Panc1 (cell line): ENCODE data around the gene LGSN. TPM values are rescaled to one million over a fixed set of nuclear protein-coding genes. Genes with fewer than 3 reads are reported as not detected.

Experiments
- ATAC-seq: fragments of 200-7000 bp; cut with Tn5 transposase; 2 replicates; pipeline ENCODE4 v1.9.1; 2020; ENCODE audit warnings: mild to moderate bottlenecking, moderate library complexity
- BruUV-seq: library from RNA; stranded (reverse); fragments of 400-500 nt; replicated peaks from 2 replicates; lab custom pipeline; 2021; lab: Mats Ljungman, UMichigan
- CTCF ChIA-PET: fragments of 300-600 bp; sonication (Branson Sonifier 250); formaldehyde crosslinking; loops from one replicate; lab custom pipeline; 2022; ENCODE audit warnings: antibody characterized with exemption; lab: Charles Lee
- POLR2A ChIA-PET: fragments of 300-600 bp; sonication (Branson Sonifier 250); formaldehyde crosslinking; loops from one replicate; lab custom pipeline; 2022; ENCODE audit warnings: antibody characterized with exemption; lab: Charles Lee
- DNase-seq: peaks from one replicate; pipeline ENCODE4 v3.0.0-alpha.2; 2010; ENCODE audit warnings: low read depth, low spot score
- H3K27ac ChIP-seq: 2 replicates; pipeline ENCODE4 v1.5.1; 2011; ENCODE audit warnings: mild to moderate bottlenecking, low read length, inconsistent platforms
- H3K27me3 ChIP-seq: fragments of 200-500 bp; sonication (Bioruptor generic); 2 replicates; pipeline ENCODE4 v1.6.0; 2014; ENCODE audit warnings: low read length, inconsistent platforms; ENCODE audit not compliant: control insufficient read depth, insufficient read depth
- H3K36me3 ChIP-seq: fragments of 200-500 bp; sonication (Bioruptor generic); 2 replicates; pipeline ENCODE4 v1.5.1; 2014; ENCODE audit warnings: inconsistent platforms, mild to moderate bottlenecking, low read length, moderate library complexity; ENCODE audit not compliant: control insufficient read depth, insufficient read depth
- H3K4me1 ChIP-seq: 2 replicates; pipeline ENCODE4 v1.5.1; 2011; ENCODE audit warnings: inconsistent platforms, mild to moderate bottlenecking, low read length, moderate library complexity; ENCODE audit not compliant: control insufficient read depth, insufficient read depth
- H3K4me3 ChIP-seq, 2 experiments: 2 replicates each; pipeline ENCODE4 v1.5.1; 2011 to 2012; ENCODE audit warnings: low read depth in 2 of 2, low read length in 2 of 2, mild to moderate bottlenecking in 2 of 2, inconsistent platforms in 1 of 2, moderate library complexity in 1 of 2
- H3K9me3 ChIP-seq: fragments of 200-500 bp; sonication (Bioruptor generic); 2 replicates; pipeline ENCODE4 v1.5.1; 2014; ENCODE audit warnings: low read depth, mild to moderate bottlenecking, inconsistent platforms, low read length, moderate library complexity; ENCODE audit not compliant: control insufficient read depth, insufficient read depth
- CTCF ChIP-seq: fragments of 450-650 bp; IDR thresholded peaks from 2 replicates; pipeline ENCODE4 v1.5.1; 2017; ENCODE audit warnings: mild to moderate bottlenecking
- POLR2AphosphoS5 ChIP-seq: IDR thresholded peaks from 2 replicates; pipeline ENCODE4 v1.6.1; 2012; ENCODE audit warnings: mild to moderate bottlenecking, low read depth, low read length, moderate library complexity
- REST ChIP-seq, 2 experiments: IDR thresholded peaks; 2 replicates each; pipeline ENCODE4 v1.6.1; 2011 to 2012; ENCODE audit warnings: low read depth in 2 of 2, control low read depth in 1 of 2, low read length in 1 of 2, mild to moderate bottlenecking in 1 of 2, moderate library complexity in 1 of 2; ENCODE audit not compliant: insufficient read depth in 1 of 2
- SIN3A ChIP-seq: IDR thresholded peaks from 2 replicates; pipeline ENCODE4 v1.6.1; 2012; ENCODE audit warnings: low read depth, mild to moderate bottlenecking, low read length, moderate library complexity, borderline replicate concordance; ENCODE audit not compliant: insufficient read depth
- TCF7L2 ChIP-seq: IDR thresholded peaks from 2 replicates; pipeline ENCODE4 v1.6.1; 2011; ENCODE audit warnings: mild to moderate bottlenecking, low read depth, low read length, inconsistent platforms
- in situ Hi-C: cut with HindIII; loops from 2 replicates; pipeline ENCODE4 v1.10.0; 2016; ENCODE audit warnings: low sequenced_read_pairs, low pct_unique_long_range_greater_than_20kb
- intact Hi-C: fragments of 100-400 bp; cut with micrococcal nuclease; formaldehyde crosslinking; loops from one replicate; pipeline ENCODE4 v1.10.0; 2022; ENCODE audit not compliant: unreplicated experiment
- total RNA-seq: library from RNA; stranded (reverse); gene quantifications from one replicate; pipeline ENCODE4 v1.2.1, GENCODE V29; 2021; ENCODE audit not compliant: unreplicated experiment

The LGSN gene
- total RNA-seq, 1 experiment from 2014 or later: not detected

- no TSS peak for BruUV-seq
- DNase-seq (no peak), ATAC-seq (no peak)
- in situ Hi-C loops: no loop called here
- TF ChIP-seq TCF7L2 (no peak), POLR2AphosphoS5 (no peak), REST (IDR thresholded peaks at IDR 0.05; ENCODE audit: insufficient read depth in 1 of 2, low read depth in 2 of 2, low read length in 1 of 2) (no peak), CTCF (no peak), SIN3A (no peak)
- no peaks in the 10 kb centered on the region for H3K27me3 ChIP-seq
- no peak overlapping the region for H3K4me3 ChIP-seq
- H3K27ac ChIP-seq: no peak overlapping the region
- H3K9me3 ChIP-seq: no peaks in the 10 kb centered on the region
- no peaks in the 10 kb centered on the region for H3K4me1 ChIP-seq
- ChIA-PET CTCF (no interaction called here), POLR2A (no interaction called here)
- H3K36me3 ChIP-seq: no peaks in the 10 kb centered on the region
- intact Hi-C loops: no loop called here
Measured at GRCh38 chr6:63269470-63269869, 50.3 kb downstream of the LGSN start.

- in situ Hi-C loops: no loop called here
- POLR2A ChIA-PET: interaction anchor here (0.6 kb wide), 1 partner anchor 298 kb away, joined by 3 read pairs; no protein-coding TSS in a partner anchor
- intact Hi-C loops: no loop called here
- DNase-seq (no peak), ATAC-seq (no peak)
- BruUV-seq: no TSS peak
- no peak overlapping the region for H3K4me3 ChIP-seq
- no peaks in the 10 kb centered on the region for H3K9me3 ChIP-seq
- H3K36me3 ChIP-seq: no peaks in the 10 kb centered on the region
- no peaks in the 10 kb centered on the region for H3K4me1 ChIP-seq
- no peak overlapping the region for H3K27ac ChIP-seq
- TF ChIP-seq TCF7L2 (no peak), POLR2AphosphoS5 (no peak)
- CTCF ChIA-PET: no interaction called here
- H3K27me3 ChIP-seq: no peaks in the 10 kb centered on the region
Measured at GRCh38 chr6:63268574-63268973, 51.2 kb downstream of the LGSN start.

GRCh38 chr6:63267828-63268227, 52.0 kb downstream of the LGSN start:
- TF ChIP-seq REST (IDR thresholded peaks at IDR 0.05; ENCODE audit: insufficient read depth in 1 of 2, low read depth in 2 of 2, low read length in 1 of 2) (no peak), SIN3A (no peak), CTCF (no peak), TCF7L2 (no peak), POLR2AphosphoS5 (no peak)
- Histone ChIP-seq H3K36me3 (no peaks in the 10 kb centered on the region), H3K27me3 (no peaks in the 10 kb centered on the region), H3K4me1 (no peaks in the 10 kb centered on the region), H3K4me3 (no peak overlapping the region), H3K27ac (no peak overlapping the region), H3K9me3 (no peaks in the 10 kb centered on the region)
- ChIA-PET CTCF (no interaction called here), POLR2A (no interaction called here)
- ATAC-seq (no peak), DNase-seq (no peak)
- in situ Hi-C loops (no loop called here), intact Hi-C loops (no loop called here)
- BruUV-seq: no TSS peak
